ENCODE results near the gene MAN1A1.

GRCh38 chr6:119205911-119206618, 143.5 kb downstream of the MAN1A1 start:
- no peak for TF ChIP-seq CTCF (conservative IDR thresholded peaks at IDR 0.05 in 1 of 2, IDR thresholded peaks at IDR 0.05 in 1 of 2; ENCODE audit: extremely low read depth in 1 of 2, insufficient read depth in 1 of 2, low read depth in 1 of 2, low read length in 2 of 2)
- TF ChIP-seq EZH2 (IDR thresholded peaks at IDR 0.05; ENCODE audit: borderline replicate concordance, low read length), result no peak

All from mammary epithelial cell (primary cell).